Retinal pigment epithelial cell (primary cell): ENCODE results near the gene CIAO3.

Source experiments
- DNase-seq: peaks from one replicate; pipeline ENCODE4 v3.0.0-alpha.2; 2010; ENCODE audit warnings: low read depth
- H3K4me3 ChIP-seq: 2 replicates; pipeline ENCODE4 v1.5.1; 2011; ENCODE audit warnings: mild to moderate bottlenecking, low read length, control low read depth, moderate library complexity
- TF ChIP-seq, protein P1 (sequence below): conservative IDR thresholded peaks from 2 replicates; pipeline ENCODE4 v1.5.1; 2011; ENCODE audit warnings: low read depth, low read length, control low read depth, inconsistent platforms

The CIAO3 gene

DNA sequence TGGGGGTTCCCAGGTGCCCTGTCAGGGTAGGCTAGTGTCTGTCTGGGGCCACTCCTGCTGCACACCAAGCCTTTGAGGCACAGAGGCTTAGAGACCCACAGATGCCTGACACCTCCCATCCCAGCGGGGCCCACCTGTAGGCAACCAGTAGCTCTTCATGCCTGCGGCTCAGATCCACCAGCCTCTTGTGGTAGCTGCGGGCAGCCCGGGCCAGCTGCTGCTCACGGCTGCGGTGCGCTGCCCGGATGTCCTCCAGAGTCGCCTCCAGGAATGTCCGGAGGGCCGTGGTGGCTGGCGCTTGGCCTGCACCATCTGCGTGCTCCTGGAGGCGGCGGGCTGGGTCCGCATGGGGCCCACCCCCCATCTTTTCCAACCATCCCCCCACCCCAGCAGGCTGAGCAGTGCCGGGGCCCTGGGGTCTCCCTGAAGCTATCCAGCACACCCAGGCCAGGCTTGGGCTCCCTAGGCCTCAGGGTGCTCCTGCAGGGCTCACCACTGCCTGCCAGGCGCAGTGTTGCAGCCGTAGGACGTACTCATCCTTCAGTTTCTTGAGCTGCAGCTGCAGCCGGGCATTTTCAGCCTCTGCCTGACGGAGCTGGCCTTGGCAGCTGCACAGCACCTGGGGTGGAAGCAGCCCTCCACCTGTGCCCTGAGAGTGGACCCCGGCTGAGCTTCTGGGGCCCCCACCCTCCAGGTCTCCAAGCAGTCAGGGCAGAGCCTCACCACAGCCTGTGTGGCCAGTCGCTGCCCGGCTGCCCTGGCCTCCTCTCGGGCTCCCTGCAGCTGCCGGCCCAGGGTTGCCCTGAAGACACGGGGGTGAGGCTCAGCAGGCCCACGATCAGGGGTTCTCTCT is 16.4 kb downstream of the CIAO3 start:
- TF ChIP-seq, protein P1, sequence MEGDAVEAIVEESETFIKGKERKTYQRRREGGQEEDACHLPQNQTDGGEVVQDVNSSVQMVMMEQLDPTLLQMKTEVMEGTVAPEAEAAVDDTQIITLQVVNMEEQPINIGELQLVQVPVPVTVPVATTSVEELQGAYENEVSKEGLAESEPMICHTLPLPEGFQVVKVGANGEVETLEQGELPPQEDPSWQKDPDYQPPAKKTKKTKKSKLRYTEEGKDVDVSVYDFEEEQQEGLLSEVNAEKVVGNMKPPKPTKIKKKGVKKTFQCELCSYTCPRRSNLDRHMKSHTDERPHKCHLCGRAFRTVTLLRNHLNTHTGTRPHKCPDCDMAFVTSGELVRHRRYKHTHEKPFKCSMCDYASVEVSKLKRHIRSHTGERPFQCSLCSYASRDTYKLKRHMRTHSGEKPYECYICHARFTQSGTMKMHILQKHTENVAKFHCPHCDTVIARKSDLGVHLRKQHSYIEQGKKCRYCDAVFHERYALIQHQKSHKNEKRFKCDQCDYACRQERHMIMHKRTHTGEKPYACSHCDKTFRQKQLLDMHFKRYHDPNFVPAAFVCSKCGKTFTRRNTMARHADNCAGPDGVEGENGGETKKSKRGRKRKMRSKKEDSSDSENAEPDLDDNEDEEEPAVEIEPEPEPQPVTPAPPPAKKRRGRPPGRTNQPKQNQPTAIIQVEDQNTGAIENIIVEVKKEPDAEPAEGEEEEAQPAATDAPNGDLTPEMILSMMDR = no peak
- H3K4me3 ChIP-seq = no peak overlapping the region
- no peak for DNase-seq

DNA sequence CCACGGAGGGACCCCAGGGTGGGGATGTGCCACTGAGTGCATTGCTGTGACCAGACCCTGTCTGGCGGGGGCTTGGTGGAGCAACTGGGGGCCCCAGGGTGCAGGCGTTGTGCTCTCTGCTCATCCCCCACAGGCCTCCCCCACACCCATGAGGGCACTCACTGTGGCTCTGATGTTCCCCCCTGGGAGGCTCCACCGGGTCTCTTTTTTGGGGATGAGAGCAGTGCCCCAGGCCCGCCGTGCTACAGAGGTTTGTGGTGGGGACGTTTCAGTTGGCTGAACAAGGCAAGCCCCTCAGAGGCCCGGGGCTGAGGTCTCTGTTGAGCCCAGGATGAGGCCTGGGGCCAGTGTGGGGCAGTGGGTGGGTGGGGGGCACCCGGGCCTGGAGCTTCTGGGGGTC is 17.1 kb downstream of the CIAO3 start:
- DNase-seq = no peak
- H3K4me3 ChIP-seq = no peak overlapping the region
- TF ChIP-seq, protein P1 = no peak

DNA sequence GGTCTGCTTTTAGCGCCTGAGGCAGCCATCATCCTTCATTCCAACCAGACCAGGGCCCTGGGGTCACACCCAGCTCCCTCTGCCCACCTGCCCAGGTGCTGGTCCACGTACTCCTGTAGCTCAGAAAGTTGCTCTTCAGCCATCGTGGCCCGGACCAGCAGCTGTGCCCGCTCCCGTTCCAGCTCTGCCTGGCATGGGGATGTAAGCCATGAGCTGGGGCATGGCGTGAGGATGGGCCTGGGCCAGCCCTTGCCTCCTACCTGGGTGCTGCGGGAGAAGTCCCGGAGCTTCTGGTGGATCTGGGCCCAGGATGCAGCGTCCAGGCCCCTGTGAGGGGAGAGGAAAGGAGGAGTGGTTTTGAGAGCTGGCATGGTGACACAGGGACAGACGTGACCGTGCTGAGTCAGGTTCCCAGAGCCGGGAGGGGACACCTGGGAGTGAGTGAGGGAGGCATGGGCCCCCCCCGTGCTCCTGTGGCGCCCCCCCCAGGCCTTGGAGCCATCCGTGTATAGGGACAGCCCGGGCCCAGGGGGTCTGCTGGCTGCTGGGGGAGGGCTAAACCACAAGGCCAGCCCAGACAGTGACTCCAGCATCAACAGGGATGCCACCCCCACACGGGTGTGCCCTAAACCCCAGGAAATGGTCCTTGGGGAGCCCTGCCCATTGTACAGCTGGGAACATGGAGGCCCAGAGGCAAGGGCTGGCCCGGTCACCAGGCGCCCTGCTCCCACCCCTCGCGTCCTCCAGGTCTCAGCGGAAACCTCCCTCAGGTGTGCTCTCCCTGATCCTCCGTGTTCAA is 17.8 kb downstream of the CIAO3 start:
- TF ChIP-seq, protein P1 = no peak
- DNase-seq = no peak
- no peak overlapping the region for H3K4me3 ChIP-seq

DNA sequence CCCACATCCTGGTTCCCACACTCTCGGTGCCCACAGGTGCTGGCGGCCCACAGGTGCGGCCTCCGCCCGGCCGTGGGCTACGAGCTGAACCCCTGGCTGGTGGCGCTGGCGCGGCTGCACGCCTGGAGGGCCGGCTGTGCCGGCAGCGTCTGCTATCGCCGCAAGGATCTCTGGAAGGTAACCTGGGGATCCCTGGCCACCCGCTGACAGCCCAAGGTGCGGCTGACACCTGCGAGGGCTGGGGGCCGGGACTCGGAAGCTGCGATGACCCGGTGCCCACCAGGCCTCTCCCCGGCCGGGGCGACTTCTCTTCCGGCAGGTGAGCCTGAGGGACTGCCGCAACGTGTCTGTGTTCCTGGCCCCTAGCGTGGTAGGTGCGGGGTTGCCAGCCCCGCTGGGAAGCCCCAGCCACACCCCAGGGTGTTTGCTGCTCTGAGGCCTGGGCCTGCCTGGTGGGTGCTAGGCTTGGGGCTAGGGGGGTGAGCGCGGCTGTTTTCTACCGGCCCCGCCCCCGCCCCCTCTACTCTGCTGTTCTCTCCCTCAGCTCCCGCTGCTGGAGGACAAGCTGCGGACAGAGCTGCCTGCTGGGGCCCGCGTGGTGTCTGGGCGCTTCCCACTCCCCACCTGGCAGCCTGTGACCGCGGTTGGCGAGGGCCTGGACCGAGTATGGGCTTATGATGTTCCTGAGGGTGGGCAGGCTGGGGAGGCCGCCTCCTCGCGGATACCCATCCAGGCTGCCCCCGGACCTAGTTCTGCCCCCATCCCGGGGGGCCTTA is 18.8 kb downstream of the CIAO3 start:
- no peak overlapping the region for H3K4me3 ChIP-seq
- TF ChIP-seq, protein P1 = no peak
- DNase-seq = no peak

DNA sequence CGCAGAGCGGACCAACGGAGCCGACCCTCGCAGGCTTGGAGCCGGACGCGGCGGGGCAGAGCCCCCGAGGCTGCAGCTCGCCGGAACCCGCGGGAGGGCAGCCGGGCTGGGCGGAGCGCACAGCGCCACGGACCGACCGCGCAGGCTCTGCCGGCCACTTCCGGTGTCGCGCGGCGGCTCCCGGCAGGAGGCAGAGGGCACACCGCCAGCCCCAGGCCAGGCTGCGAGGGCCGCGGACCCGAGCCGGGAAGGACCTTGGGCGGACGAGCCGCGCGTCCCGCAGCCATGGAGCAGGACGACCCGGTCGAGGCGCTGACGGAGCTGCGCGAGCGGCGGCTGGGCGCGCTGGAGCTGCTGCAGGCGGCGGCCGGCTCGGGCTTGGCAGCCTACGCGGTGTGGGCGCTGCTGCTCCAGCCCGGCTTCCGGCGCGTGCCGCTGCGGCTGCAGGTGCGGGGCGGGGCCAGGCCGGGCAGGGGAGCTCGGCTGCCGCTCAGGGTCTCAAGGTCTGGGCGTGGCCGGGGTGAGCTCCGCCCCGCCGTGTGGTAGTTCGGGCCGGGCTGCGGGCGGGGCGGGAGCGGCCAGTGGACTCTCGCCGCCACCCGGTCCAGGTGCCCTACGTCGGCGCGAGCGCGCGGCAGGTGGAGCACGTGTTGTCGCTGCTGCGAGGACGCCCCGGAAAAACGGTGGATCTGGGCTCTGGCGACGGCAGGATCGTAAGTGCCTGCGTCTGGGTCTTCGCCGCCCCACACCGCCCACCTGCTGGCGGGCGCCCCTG is 19.6 kb downstream of the CIAO3 start, which contains the start of gene ANTKMT:
Gene ANTKMT (plus strand): TSS at position 157 of the 775 bp plus-strand sequence. CDS start 129 bp downstream, at position 286.
- no peak for DNase-seq
- TF ChIP-seq, protein P1 = no peak
- peak within 1 kb of the TSS; percentile 67 for H3K4me3 ChIP-seq

DNA sequence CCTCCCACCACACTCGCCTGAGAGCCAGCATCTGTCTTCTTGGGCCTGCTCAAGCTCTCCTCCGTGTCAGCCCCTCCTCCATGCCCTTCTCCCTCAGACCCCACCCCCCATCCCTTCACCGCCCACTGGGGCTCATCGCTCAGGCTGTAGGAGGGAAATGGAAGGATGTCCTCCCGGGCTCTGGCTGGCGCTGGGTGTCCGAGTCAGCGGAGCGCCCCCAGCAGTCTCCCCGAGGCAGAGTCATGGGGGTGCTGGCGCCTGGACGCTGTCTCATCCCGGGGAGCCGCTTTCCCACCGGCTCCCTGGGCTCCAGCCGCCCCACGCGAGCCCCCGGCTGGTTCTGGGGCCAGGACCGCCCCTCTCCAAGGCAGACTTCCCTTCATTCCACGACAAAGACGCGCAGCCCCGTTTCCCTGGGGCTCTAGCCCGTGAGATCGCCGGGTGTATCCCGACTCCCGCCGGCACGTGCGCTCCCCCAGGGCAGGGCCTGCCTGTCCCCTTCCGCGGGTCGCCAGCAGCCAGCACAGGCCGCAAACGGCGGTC is 20.3 kb downstream of the CIAO3 start:
- TF ChIP-seq, protein P1 = peak; percentile 39
- H3K4me3 ChIP-seq = peak overlapping the region; percentile 67
- DNase-seq = no peak
